Measurements from ENCODE around the gene IGFBP3. TPM values are rescaled to one million over a fixed set of nuclear protein-coding genes. Genes with fewer than 3 reads are reported as not detected.
A peak's percentile ranks its signal among the peaks of the same experiment; 100 is the strongest.

The IGFBP3 gene
- total RNA-seq, 2 experiments from 2014 or later = 0.17 TPM; not detected in 1

- H3K27me3 Mint-ChIP-seq (ENCODE audit: low read depth) = peaks cover 53% of the 10 kb centered on the region
- CTCF ChIA-PET = interaction anchor here (0.7 to 1.4 kb wide), 5 partner anchors 8 to 1203 kb away, joined by 3 to 5 read pairs (median 4); no protein-coding TSS in a partner anchor
- no peaks in the 10 kb centered on the region for H3K36me3 Mint-ChIP-seq (ENCODE audit: low read depth)
Measured at GRCh38 chr7:45890125-45890901, 30.8 kb downstream of the IGFBP3 start.

DNA sequence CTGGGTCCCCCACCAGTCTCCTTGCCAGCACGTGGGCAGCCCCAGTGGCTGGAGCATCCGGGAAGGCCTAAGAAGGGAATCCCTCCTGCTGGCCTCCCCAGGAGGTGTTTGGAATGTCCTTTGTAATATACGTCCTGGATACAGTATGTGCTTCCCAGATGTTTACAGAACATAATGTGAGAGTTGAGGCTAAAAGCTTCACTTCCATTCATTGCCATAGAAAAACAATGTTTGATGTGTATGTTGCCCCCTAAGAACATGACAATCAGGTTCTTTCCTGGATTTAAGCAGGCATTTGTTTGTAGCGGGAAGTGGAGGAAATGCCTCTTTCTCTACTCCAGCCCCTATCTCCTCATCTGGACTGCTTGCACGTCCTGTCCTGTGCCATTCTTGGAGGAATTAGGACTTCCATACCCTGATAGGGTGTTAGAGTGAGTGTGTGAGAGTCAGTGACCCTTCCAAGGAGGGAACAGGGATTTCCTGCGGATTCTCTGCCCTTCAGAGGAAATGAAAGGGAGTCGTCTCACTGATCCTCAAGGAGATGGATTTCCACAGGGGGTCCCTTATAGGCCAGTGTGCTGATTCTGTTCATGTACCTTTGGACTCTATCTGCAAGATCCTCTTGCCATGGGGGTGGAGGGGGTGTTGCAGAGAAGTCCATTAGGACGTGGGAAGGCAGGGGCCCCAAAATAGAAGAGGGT, 31.6 kb downstream of the IGFBP3 start:
- Mint-ChIP-seq H3K36me3 (ENCODE audit: low read depth) (no peaks in the 10 kb centered on the region), H3K27ac (no peak overlapping the region), H3K4me1 (ENCODE audit: low read depth) (peaks cover 2% of the 10 kb centered on the region), H3K4me3 (no peak overlapping the region), H3K27me3 (ENCODE audit: low read depth) (peaks cover 56% of the 10 kb centered on the region), H3K9me3 (no peaks in the 10 kb centered on the region)
- intact Hi-C loops (cut with micrococcal nuclease) = no loop called here
- CTCF ChIA-PET = interaction anchor here (1.4 kb wide), 1 partner anchor 13 kb away, joined by 3 read pairs; no protein-coding TSS in a partner anchor
- DNase-seq = no peak

More at GRCh38 chr7:45890125-45890901, 30.8 kb downstream of the IGFBP3 start:
- Mint-ChIP-seq H3K4me1 (ENCODE audit: low read depth) (peaks cover 2% of the 10 kb centered on the region), H3K27ac (no peak overlapping the region), H3K4me3 (no peak overlapping the region), H3K9me3 (no peaks in the 10 kb centered on the region)
- intact Hi-C loops (cut with micrococcal nuclease) = no loop called here
- no peak for DNase-seq

DNA sequence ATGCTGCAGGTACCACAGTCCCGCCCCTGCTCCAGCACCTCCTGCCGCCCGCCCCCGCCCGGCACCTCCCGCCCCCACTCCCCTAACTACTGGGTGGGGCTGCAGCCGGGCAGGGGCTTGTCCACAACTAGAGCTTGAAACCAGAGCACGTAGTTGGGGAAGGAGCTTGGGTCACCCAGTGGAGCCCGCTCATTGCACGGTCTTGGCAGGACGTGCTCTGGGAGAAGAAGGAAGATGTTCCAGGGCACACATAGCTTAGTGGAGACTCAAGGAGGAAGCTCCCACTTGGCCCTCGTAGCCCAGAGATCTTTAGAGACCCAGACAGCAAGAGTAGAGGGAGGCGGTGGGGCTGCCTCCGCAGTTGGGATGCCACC, 32.1 kb downstream of the IGFBP3 start:
- DNase-seq = no peak
- Mint-ChIP-seq H3K9me3 (no peaks in the 10 kb centered on the region), H3K36me3 (ENCODE audit: low read depth) (no peaks in the 10 kb centered on the region), H3K27me3 (ENCODE audit: low read depth) (peaks cover 55% of the 10 kb centered on the region), H3K4me3 (no peak overlapping the region), H3K27ac (no peak overlapping the region), H3K4me1 (ENCODE audit: low read depth) (peaks cover 2% of the 10 kb centered on the region)
- intact Hi-C loops (cut with micrococcal nuclease) = no loop called here
- CTCF ChIA-PET = no interaction called here

DNA sequence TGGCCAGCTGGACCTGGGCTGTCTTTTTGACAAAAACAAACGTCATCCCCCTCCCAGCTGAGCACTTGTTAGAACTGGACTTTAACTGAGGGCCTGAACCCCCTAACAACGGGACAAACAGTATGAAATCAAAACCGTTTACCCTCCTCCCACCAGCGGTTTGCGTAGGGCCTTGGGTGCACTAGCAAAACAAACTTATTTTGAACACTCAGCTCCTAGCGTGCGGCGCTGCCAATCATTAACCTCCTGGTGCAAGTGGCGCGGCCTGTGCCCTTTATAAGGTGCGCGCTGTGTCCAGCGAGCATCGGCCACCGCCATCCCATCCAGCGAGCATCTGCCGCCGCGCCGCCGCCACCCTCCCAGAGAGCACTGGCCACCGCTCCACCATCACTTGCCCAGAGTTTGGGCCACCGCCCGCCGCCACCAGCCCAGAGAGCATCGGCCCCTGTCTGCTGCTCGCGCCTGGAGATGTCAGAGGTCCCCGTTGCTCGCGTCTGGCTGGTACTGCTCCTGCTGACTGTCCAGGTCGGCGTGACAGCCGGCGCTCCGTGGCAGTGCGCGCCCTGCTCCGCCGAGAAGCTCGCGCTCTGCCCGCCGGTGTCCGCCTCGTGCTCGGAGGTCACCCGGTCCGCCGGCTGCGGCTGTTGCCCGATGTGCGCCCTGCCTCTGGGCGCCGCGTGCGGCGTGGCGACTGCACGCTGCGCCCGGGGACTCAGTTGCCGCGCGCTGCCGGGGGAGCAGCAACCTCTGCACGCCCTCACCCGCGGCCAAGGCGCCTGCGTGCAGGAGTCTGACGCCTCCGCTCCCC, 32.7 kb downstream of the IGFBP3 start, which contains the start of gene IGFBP1:
IGFBP1 (plus strand) TSS at position 304 of the 808 bp plus-strand sequence; CDS start at position 469, 165 bp downstream.
- Mint-ChIP-seq H3K4me3 (peak within 1 kb of the TSS; percentile 45), H3K27ac (no peak within 1 kb of the TSS), H3K27me3 (ENCODE audit: low read depth) (peaks cover 50% of the 10 kb centered on the region), H3K9me3 (no peaks in the 10 kb centered on the region), H3K4me1 (ENCODE audit: low read depth) (peaks cover 2% of the 10 kb centered on the region), H3K36me3 (ENCODE audit: low read depth) (no peaks in the 10 kb centered on the region)
- no peak for DNase-seq
- intact Hi-C loops (cut with micrococcal nuclease) = no loop called here
- CTCF ChIA-PET = no interaction called here

GRCh38 chr7:45886931-45887667, 34.0 kb downstream of the IGFBP3 start:
- H3K9me3 Mint-ChIP-seq = no peaks in the 10 kb centered on the region
- H3K4me1 Mint-ChIP-seq (ENCODE audit: low read depth) = peaks cover 2% of the 10 kb centered on the region
- H3K27me3 Mint-ChIP-seq (ENCODE audit: low read depth) = peaks cover 50% of the 10 kb centered on the region
- CTCF ChIA-PET = no interaction called here
- intact Hi-C loops (cut with micrococcal nuclease) = no loop called here
- no peaks in the 10 kb centered on the region for H3K36me3 Mint-ChIP-seq (ENCODE audit: low read depth)
- no peak for DNase-seq
- no peak overlapping the region for H3K4me3 Mint-ChIP-seq
- no peak overlapping the region for H3K27ac Mint-ChIP-seq

DNA sequence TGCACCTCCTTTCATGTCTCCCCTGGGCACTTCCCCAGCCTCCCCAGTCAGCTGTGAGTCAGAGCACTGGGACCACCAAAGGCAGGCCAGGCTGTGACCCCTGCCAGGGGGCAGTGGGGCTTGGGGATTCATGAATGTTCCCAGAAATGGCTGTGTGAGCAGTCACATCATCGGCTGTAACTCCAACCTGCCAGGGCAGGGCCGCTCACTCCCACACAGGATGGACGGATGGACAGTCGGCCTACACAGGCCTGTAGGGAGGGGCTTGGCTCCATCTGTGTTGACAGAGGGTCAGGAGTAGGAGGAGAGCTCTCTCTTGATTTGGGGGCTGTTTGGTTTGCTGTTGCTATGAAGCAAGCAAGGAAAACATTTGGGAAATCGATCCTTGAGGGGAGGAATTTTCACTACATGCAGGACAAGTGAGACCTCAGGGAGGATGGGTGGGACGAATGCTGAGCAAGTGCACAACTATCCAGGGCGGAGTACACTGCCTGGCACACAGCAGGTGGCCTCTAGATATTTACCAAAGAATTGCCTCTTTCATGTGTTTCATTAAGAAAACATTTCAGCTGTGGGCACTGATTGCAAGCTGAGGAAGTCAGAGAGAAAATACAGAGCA, 35.7 kb downstream of the IGFBP3 start:
- Mint-ChIP-seq H3K4me3 (no peak overlapping the region), H3K27me3 (ENCODE audit: low read depth) (peaks cover 37% of the 10 kb centered on the region), H3K4me1 (ENCODE audit: low read depth) (peaks cover 2% of the 10 kb centered on the region), H3K36me3 (ENCODE audit: low read depth) (no peaks in the 10 kb centered on the region), H3K9me3 (no peaks in the 10 kb centered on the region), H3K27ac (no peak overlapping the region)
- CTCF ChIA-PET = no interaction called here
- DNase-seq = no peak
- intact Hi-C loops (cut with micrococcal nuclease) = no loop called here

- H3K9me3 Mint-ChIP-seq = no peaks in the 10 kb centered on the region
- no peak overlapping the region for H3K4me3 Mint-ChIP-seq
- intact Hi-C loops (cut with micrococcal nuclease) = no loop called here
- H3K4me1 Mint-ChIP-seq (ENCODE audit: low read depth) = peaks cover 2% of the 10 kb centered on the region
- no peak for DNase-seq
- H3K36me3 Mint-ChIP-seq (ENCODE audit: low read depth) = no peaks in the 10 kb centered on the region
- CTCF ChIA-PET = no interaction called here
- no peak overlapping the region for H3K27ac Mint-ChIP-seq
- peaks cover 29% of the 10 kb centered on the region for H3K27me3 Mint-ChIP-seq (ENCODE audit: low read depth)
Measured at GRCh38 chr7:45884136-45884535, 36.9 kb downstream of the IGFBP3 start.

- no peak overlapping the region for H3K4me3 Mint-ChIP-seq
- H3K27ac Mint-ChIP-seq = no peak overlapping the region
- intact Hi-C loops (cut with micrococcal nuclease) = no loop called here
- no peaks in the 10 kb centered on the region for H3K36me3 Mint-ChIP-seq (ENCODE audit: low read depth)
- no peak for DNase-seq
- H3K4me1 Mint-ChIP-seq (ENCODE audit: low read depth) = no peaks in the 10 kb centered on the region
- no peaks in the 10 kb centered on the region for H3K9me3 Mint-ChIP-seq
- CTCF ChIA-PET = interaction anchor here (0.6 to 1.3 kb wide), 3 partner anchors 8 to 587 kb away, joined by 3 to 5 read pairs (median 4); no protein-coding TSS in a partner anchor
- H3K27me3 Mint-ChIP-seq (ENCODE audit: low read depth) = peaks cover 17% of the 10 kb centered on the region
Measured at GRCh38 chr7:45882465-45882810, 38.6 kb downstream of the IGFBP3 start.

- no peak for DNase-seq
- H3K9me3 Mint-ChIP-seq = no peaks in the 10 kb centered on the region
- CTCF ChIA-PET = interaction anchor here (0.6 to 1.3 kb wide), 3 partner anchors 9 to 587 kb away, joined by 3 to 5 read pairs (median 4); no protein-coding TSS in a partner anchor
- no peak overlapping the region for H3K27ac Mint-ChIP-seq
- no peaks in the 10 kb centered on the region for H3K36me3 Mint-ChIP-seq (ENCODE audit: low read depth)
- intact Hi-C loops (cut with micrococcal nuclease) = no loop called here
- H3K27me3 Mint-ChIP-seq (ENCODE audit: low read depth) = peaks cover 17% of the 10 kb centered on the region
- H3K4me1 Mint-ChIP-seq (ENCODE audit: low read depth) = no peaks in the 10 kb centered on the region
- no peak overlapping the region for H3K4me3 Mint-ChIP-seq
Measured at GRCh38 chr7:45881759-45882464, 39.2 kb downstream of the IGFBP3 start.

GRCh38 chr7:45881280-45881758, 39.8 kb downstream of the IGFBP3 start:
- intact Hi-C loops (cut with micrococcal nuclease) = no loop called here
- DNase-seq = no peak
- no peak overlapping the region for H3K4me3 Mint-ChIP-seq
- no peaks in the 10 kb centered on the region for H3K9me3 Mint-ChIP-seq
- CTCF ChIA-PET = no interaction called here
- H3K36me3 Mint-ChIP-seq (ENCODE audit: low read depth) = no peaks in the 10 kb centered on the region
- peaks cover 15% of the 10 kb centered on the region for H3K27me3 Mint-ChIP-seq (ENCODE audit: low read depth)
- H3K27ac Mint-ChIP-seq = no peak overlapping the region
- H3K4me1 Mint-ChIP-seq (ENCODE audit: low read depth) = no peaks in the 10 kb centered on the region

GRCh38 chr7:45880433-45880860, 40.6 kb downstream of the IGFBP3 start:
- H3K27me3 Mint-ChIP-seq (ENCODE audit: low read depth) = peaks cover 10% of the 10 kb centered on the region
- H3K4me3 Mint-ChIP-seq = no peak overlapping the region
- intact Hi-C loops (cut with micrococcal nuclease) = no loop called here
- no peaks in the 10 kb centered on the region for H3K36me3 Mint-ChIP-seq (ENCODE audit: low read depth)
- no peaks in the 10 kb centered on the region for H3K4me1 Mint-ChIP-seq (ENCODE audit: low read depth)
- H3K27ac Mint-ChIP-seq = no peak overlapping the region
- no peak for DNase-seq
- CTCF ChIA-PET = no interaction called here
- no peaks in the 10 kb centered on the region for H3K9me3 Mint-ChIP-seq
